Upper lobe of left lung (tissue), 4 donors: ENCODE measurements around the gene ASPRV1.

Experiments
- POLR2A ChIP-seq, 4 donors: fragments of 450-650 bp; IDR thresholded peaks; one replicate each; pipeline ENCODE4 v1.5.1; 2016 to 2017; ENCODE audit warnings: antibody characterized with exemption in 4 of 4, mild to moderate bottlenecking in 2 of 4
- TF ChIP-seq, protein P1 (sequence below), 6 experiments: fragments of 450-650 bp in 4 of 6; fragments of 200-600 bp in 2 of 6; sonication (generic) in 2 of 6; IDR thresholded peaks; one replicate each; pipeline ENCODE4 v1.5.1; 2016 to 2019; ENCODE audit warnings: antibody characterized with exemption in 6 of 6

DNA sequence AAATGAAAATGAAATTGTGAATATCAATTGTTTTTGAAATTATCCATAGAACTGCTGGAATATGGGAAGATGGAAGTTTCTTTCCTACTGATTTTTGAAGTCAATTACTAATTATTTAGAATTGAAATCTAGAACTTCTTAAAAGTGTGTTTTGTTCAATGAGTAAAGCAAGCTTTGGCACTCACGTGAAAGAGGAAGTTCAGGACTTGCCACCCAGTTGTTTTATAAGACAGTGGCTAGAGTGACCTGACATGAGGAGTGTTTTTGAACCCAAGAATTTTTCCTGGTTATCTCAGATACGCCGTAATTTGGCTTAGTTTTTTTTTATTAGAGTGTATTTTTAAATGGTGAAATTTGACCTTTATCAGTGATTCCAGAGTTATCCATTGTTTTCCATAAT lies 43.0 kb downstream of the ASPRV1 start:
- TF ChIP-seq, protein P1, sequence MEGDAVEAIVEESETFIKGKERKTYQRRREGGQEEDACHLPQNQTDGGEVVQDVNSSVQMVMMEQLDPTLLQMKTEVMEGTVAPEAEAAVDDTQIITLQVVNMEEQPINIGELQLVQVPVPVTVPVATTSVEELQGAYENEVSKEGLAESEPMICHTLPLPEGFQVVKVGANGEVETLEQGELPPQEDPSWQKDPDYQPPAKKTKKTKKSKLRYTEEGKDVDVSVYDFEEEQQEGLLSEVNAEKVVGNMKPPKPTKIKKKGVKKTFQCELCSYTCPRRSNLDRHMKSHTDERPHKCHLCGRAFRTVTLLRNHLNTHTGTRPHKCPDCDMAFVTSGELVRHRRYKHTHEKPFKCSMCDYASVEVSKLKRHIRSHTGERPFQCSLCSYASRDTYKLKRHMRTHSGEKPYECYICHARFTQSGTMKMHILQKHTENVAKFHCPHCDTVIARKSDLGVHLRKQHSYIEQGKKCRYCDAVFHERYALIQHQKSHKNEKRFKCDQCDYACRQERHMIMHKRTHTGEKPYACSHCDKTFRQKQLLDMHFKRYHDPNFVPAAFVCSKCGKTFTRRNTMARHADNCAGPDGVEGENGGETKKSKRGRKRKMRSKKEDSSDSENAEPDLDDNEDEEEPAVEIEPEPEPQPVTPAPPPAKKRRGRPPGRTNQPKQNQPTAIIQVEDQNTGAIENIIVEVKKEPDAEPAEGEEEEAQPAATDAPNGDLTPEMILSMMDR (IDR thresholded peaks at IDR 0.05), result no peak
- TF ChIP-seq POLR2A (IDR thresholded peaks at IDR 0.05), result no peak
